Measurements from ENCODE around the gene SASH3.
A peak's percentile ranks its signal among the peaks of the same experiment; 100 is the strongest.

The SASH3 gene

GRCh38 chrX:129808829-129809796, 29.4 kb downstream of the SASH3 start:
- DNase-seq (ENCODE audit: low read depth in 2 of 2), result no peak

GRCh38 chrX:129813662-129814368, 34.1 kb downstream of the SASH3 start:
- DNase-seq (ENCODE audit: low read depth in 2 of 2), result no peak

GRCh38 chrX:129818123-129818522, 38.4 kb downstream of the SASH3 start:
- no peak for DNase-seq (ENCODE audit: low read depth in 2 of 2)

GRCh38 chrX:129823115-129823514, 43.4 kb downstream of the SASH3 start:
- no peak for DNase-seq (ENCODE audit: low read depth in 2 of 2)

GRCh38 chrX:129823522-129823921, 43.8 kb downstream of the SASH3 start:
- no peak for DNase-seq (ENCODE audit: low read depth in 2 of 2)

- no peak for DNase-seq (ENCODE audit: low read depth in 2 of 2)
Measured at GRCh38 chrX:129824620-129825019, 44.9 kb downstream of the SASH3 start.

GRCh38 chrX:129825746-129826505, 46.2 kb downstream of the SASH3 start:
- no peak for DNase-seq (ENCODE audit: low read depth in 2 of 2)

- DNase-seq (ENCODE audit: low read depth in 2 of 2), result no peak
Measured at GRCh38 chrX:129830494-129830893, 50.7 kb downstream of the SASH3 start.

GRCh38 chrX:129831091-129831885, 51.5 kb downstream of the SASH3 start:
- DNase-seq (ENCODE audit: low read depth in 2 of 2), result no peak

GRCh38 chrX:129833153-129833990, 53.6 kb downstream of the SASH3 start:
- no peak for DNase-seq (ENCODE audit: low read depth in 2 of 2)

GRCh38 chrX:129836827-129837226, 57.1 kb downstream of the SASH3 start:
- DNase-seq (ENCODE audit: low read depth in 2 of 2), result no peak

- no peak for DNase-seq (ENCODE audit: low read depth in 2 of 2)
Measured at GRCh38 chrX:129840344-129840743, 60.6 kb downstream of the SASH3 start.

GRCh38 chrX:129842510-129843208, 62.9 kb downstream of the SASH3 start:
- DNase-seq (ENCODE audit: low read depth in 2 of 2), result no peak

GRCh38 chrX:129843209-129843458, 63.4 kb downstream of the SASH3 start:
- DNase-seq (ENCODE audit: low read depth in 2 of 2), result no peak

GRCh38 chrX:129843459-129844306, 63.9 kb downstream of the SASH3 start, which contains the start of gene ZDHHC9:
Gene ZDHHC9, minus strand, starts transcription at chrX:129843886. Its CDS starts 1,941 bp downstream, at chrX:129841945.
- DNase-seq (ENCODE audit: low read depth in 2 of 2), result peak; percentile 69 to 72
